H1 (cell line): ENCODE results near the gene KRTAP9-7. TPM values are rescaled to one million over a fixed set of nuclear protein-coding genes. Genes with fewer than 3 reads are reported as not detected.

ENCODE experiments used
- ASH2L ChIP-seq: fragments of 200-600, 300-600 bp; sonication (generic); IDR thresholded peaks from one replicate; pipeline ENCODE4 v1.7.1; 2017; ENCODE audit warnings: low read length
- BACH1 ChIP-seq: IDR thresholded peaks from 2 replicates; pipeline ENCODE4 v1.6.1; 2012; ENCODE audit warnings: low read length, improper control_type of control experiment
- CBX5 ChIP-seq: fragments of 300-800, 300-1000 bp; sonication (generic); IDR thresholded peaks from 2 replicates; pipeline ENCODE4 v1.7.1; 2016; ENCODE audit warnings: antibody characterized with exemption, low read length, low read depth
- CEBPB ChIP-seq: IDR thresholded peaks from 2 replicates; pipeline ENCODE4 v1.6.1; 2012; ENCODE audit warnings: low read depth, low read length
- SAP30 ChIP-seq: fragments of 300-600 bp; sonication (generic); IDR thresholded peaks from 2 replicates; pipeline ENCODE4 v1.7.1; 2012; ENCODE audit warnings: low read length, moderate library complexity, mild to moderate bottlenecking, inconsistent platforms; ENCODE audit not compliant: insufficient read depth, insufficient replicate concordance
- TAF7 ChIP-seq: optimal IDR thresholded peaks from 2 replicates; pipeline ENCODE3; 2011; ENCODE audit warnings: low read depth, mild to moderate bottlenecking, inconsistent platforms, low read length, moderate library complexity, borderline replicate concordance
- polyA plus RNA-seq, 7 experiments: library from polyadenylated mRNA; depleted of rRNA in 3 of 7; stranded (reverse) in 5 of 7; unstranded in 2 of 7; fragments of >200 nt in 5 of 7; fragments of 200-250 nt in 2 of 7; gene quantifications; 1 replicate in 5 of 7; 2 replicates in 1 of 7; 4 replicates in 1 of 7; pipeline versions ENCODE4 v1.2.1 to v1.2.3, GENCODE V29; 2011 to 2013; ENCODE audit warnings: missing spikeins in 2 of 7, mixed read lengths in 2 of 7
- total RNA-seq: library from RNA; stranded (reverse); fragmentation: NEBNext Ultra II Directional; extraction: Animal tissue kit (Norgen Biotek cat#: 25700); gene quantifications from 2 replicates; pipeline ENCODE4 v1.2.1, GENCODE V29; 2021
- TF ChIP-seq, protein P1 (sequence below): fragments of 300-600 bp; sonication (generic); IDR thresholded peaks from 2 replicates; pipeline ENCODE4 v1.7.1; 2012; ENCODE audit warnings: low read length, moderate library complexity, mild to moderate bottlenecking, inconsistent platforms; ENCODE audit not compliant: insufficient replicate concordance

KRTAP9-7 gene
- total and polyA plus RNA-seq, 2 of the 8 experiments (the other 6 are each of a cell fraction or from before 2014, with no cell fraction given) = not detected

- TF ChIP-seq, protein P1, sequence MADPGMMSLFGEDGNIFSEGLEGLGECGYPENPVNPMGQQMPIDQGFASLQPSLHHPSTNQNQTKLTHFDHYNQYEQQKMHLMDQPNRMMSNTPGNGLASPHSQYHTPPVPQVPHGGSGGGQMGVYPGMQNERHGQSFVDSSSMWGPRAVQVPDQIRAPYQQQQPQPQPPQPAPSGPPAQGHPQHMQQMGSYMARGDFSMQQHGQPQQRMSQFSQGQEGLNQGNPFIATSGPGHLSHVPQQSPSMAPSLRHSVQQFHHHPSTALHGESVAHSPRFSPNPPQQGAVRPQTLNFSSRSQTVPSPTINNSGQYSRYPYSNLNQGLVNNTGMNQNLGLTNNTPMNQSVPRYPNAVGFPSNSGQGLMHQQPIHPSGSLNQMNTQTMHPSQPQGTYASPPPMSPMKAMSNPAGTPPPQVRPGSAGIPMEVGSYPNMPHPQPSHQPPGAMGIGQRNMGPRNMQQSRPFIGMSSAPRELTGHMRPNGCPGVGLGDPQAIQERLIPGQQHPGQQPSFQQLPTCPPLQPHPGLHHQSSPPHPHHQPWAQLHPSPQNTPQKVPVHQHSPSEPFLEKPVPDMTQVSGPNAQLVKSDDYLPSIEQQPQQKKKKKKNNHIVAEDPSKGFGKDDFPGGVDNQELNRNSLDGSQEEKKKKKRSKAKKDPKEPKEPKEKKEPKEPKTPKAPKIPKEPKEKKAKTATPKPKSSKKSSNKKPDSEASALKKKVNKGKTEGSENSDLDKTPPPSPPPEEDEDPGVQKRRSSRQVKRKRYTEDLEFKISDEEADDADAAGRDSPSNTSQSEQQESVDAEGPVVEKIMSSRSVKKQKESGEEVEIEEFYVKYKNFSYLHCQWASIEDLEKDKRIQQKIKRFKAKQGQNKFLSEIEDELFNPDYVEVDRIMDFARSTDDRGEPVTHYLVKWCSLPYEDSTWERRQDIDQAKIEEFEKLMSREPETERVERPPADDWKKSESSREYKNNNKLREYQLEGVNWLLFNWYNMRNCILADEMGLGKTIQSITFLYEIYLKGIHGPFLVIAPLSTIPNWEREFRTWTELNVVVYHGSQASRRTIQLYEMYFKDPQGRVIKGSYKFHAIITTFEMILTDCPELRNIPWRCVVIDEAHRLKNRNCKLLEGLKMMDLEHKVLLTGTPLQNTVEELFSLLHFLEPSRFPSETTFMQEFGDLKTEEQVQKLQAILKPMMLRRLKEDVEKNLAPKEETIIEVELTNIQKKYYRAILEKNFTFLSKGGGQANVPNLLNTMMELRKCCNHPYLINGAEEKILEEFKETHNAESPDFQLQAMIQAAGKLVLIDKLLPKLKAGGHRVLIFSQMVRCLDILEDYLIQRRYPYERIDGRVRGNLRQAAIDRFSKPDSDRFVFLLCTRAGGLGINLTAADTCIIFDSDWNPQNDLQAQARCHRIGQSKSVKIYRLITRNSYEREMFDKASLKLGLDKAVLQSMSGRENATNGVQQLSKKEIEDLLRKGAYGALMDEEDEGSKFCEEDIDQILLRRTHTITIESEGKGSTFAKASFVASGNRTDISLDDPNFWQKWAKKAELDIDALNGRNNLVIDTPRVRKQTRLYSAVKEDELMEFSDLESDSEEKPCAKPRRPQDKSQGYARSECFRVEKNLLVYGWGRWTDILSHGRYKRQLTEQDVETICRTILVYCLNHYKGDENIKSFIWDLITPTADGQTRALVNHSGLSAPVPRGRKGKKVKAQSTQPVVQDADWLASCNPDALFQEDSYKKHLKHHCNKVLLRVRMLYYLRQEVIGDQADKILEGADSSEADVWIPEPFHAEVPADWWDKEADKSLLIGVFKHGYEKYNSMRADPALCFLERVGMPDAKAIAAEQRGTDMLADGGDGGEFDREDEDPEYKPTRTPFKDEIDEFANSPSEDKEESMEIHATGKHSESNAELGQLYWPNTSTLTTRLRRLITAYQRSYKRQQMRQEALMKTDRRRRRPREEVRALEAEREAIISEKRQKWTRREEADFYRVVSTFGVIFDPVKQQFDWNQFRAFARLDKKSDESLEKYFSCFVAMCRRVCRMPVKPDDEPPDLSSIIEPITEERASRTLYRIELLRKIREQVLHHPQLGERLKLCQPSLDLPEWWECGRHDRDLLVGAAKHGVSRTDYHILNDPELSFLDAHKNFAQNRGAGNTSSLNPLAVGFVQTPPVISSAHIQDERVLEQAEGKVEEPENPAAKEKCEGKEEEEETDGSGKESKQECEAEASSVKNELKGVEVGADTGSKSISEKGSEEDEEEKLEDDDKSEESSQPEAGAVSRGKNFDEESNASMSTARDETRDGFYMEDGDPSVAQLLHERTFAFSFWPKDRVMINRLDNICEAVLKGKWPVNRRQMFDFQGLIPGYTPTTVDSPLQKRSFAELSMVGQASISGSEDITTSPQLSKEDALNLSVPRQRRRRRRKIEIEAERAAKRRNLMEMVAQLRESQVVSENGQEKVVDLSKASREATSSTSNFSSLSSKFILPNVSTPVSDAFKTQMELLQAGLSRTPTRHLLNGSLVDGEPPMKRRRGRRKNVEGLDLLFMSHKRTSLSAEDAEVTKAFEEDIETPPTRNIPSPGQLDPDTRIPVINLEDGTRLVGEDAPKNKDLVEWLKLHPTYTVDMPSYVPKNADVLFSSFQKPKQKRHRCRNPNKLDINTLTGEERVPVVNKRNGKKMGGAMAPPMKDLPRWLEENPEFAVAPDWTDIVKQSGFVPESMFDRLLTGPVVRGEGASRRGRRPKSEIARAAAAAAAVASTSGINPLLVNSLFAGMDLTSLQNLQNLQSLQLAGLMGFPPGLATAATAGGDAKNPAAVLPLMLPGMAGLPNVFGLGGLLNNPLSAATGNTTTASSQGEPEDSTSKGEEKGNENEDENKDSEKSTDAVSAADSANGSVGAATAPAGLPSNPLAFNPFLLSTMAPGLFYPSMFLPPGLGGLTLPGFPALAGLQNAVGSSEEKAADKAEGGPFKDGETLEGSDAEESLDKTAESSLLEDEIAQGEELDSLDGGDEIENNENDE = no peak
- no peak for TF ChIP-seq BACH1
- TF ChIP-seq CBX5 = no peak
- TF ChIP-seq TAF7 = no peak
- no peak for TF ChIP-seq ASH2L
- TF ChIP-seq CEBPB = no peak
- TF ChIP-seq SAP30 = no peak
- TF ChIP-seq, all 59 proteins: peak for 0
Observed at GRCh38 chr17:41287050-41287449, 11.6 kb downstream of the KRTAP9-7 start (continued).
